GM13977 (cell line): ENCODE measurements around the gene CCDC34.

ENCODE experiments used
- DNase-seq: peaks from one replicate; pipeline ENCODE4 v3.0.0; 2012; ENCODE audit warnings: low spot score
- in situ Hi-C: fragments of 300-500 bp; cut with MboI; formaldehyde crosslinking; loops from one replicate; pipeline ENCODE4 v1.12.0; 2022; ENCODE audit warnings: low sequenced_read_pairs, low pct_unique_long_range_greater_than_20kb, mixed read lengths, inconsistent platforms; ENCODE audit not compliant: unreplicated experiment
- TF ChIP-seq, protein P1 (sequence below): IDR thresholded peaks from 2 replicates; pipeline ENCODE4 v1.5.1; 2012; ENCODE audit warnings: mild to moderate bottlenecking, control low read depth; ENCODE audit not compliant: insufficient read depth; ENCODE audit errors: extremely low read depth, missing control alignments

Gene CCDC34

DNA sequence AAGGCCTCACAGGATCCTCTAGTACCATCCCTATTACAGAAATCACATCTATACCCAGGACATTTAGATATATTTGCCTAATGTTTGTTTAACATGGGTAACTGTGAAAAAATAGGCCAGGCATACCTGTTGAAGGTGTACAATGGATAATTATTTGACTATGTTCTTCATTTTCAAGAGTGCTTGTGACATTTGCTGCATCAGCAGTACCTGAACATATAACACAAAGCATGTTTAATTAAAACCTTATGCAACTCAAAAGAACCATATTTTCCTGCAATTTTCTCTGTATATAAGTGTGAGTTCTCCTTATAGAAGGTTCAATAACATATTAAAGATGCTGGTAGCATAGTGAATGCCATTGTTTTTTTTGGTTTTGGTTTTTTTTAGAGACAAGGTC, 8.5 kb upstream of the CCDC34 start:
- TF ChIP-seq, protein P1, sequence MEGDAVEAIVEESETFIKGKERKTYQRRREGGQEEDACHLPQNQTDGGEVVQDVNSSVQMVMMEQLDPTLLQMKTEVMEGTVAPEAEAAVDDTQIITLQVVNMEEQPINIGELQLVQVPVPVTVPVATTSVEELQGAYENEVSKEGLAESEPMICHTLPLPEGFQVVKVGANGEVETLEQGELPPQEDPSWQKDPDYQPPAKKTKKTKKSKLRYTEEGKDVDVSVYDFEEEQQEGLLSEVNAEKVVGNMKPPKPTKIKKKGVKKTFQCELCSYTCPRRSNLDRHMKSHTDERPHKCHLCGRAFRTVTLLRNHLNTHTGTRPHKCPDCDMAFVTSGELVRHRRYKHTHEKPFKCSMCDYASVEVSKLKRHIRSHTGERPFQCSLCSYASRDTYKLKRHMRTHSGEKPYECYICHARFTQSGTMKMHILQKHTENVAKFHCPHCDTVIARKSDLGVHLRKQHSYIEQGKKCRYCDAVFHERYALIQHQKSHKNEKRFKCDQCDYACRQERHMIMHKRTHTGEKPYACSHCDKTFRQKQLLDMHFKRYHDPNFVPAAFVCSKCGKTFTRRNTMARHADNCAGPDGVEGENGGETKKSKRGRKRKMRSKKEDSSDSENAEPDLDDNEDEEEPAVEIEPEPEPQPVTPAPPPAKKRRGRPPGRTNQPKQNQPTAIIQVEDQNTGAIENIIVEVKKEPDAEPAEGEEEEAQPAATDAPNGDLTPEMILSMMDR, result no peak
- in situ Hi-C loops, result no loop called here
- no peak for DNase-seq

DNA sequence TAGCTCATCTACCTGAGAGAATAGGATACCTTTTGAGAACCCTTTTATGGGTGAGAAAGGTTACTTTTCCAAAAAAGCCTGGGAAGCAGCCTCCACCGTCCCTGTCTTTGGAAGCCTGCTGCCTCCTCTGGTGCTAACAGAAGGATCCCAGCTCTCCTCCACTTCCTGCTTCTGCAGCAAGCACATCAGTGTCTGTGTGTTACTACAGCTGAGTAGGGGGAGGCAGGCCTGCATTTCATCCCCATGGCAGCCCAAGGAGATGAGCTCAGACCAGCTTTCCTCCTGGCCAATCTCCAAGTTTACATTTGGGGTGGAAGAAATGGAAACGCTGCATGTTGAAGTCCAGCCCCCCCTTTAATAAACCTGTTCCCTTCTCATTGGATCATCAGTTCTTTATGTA, 7.4 kb upstream of the CCDC34 start:
- in situ Hi-C loops, result no loop called here
- no peak for DNase-seq
- TF ChIP-seq, protein P1, result no peak

DNA sequence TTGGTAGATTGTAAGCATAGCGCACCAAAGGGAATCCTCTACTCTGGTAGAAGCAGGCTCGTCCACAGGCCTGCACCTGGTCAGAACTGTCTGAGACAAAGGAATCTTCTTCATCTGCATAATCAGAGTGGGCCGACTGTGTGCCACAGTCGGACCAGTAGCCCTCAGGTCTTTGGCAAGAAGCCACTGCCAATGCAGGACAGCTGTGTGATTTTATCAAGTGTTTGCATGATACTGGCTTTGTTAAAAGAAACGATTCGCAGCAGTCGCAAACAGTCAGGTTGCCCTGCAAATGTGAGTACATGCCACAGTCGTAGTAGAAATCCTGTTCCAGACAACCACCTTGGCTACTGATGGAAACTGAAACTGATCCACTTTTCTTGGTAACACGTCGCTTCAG, 4.9 kb upstream of the CCDC34 start:
- in situ Hi-C loops, result no loop called here
- DNase-seq, result no peak
- TF ChIP-seq, protein P1, result no peak

DNA sequence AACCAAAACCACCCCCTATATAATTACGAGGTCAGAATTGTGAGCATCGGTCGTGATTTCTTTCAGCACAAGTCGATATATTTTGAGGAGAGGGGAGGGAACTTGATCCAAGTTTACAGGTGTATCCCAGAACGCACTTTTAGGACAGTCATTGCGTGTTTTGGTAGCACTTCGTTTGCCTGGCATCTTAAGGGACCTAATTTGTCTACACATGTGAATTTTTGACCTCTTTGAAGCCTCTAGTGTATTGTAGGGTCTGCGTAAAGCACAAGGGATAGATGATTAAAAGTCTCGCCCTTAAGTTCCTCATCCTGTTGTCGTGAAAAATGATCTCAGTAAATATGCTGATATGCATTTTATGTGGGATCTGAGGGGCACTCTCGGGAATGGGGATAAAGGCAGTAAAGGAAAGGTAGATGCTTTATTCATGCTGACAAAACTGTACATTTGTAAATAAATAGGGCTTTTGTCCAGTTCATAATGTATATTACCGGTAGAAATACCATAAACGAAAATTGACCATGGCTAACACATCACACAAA, 632 bp upstream of the CCDC34 start:
- in situ Hi-C loops, result no loop called here
- no peak for DNase-seq
- TF ChIP-seq, protein P1, result no peak

DNA sequence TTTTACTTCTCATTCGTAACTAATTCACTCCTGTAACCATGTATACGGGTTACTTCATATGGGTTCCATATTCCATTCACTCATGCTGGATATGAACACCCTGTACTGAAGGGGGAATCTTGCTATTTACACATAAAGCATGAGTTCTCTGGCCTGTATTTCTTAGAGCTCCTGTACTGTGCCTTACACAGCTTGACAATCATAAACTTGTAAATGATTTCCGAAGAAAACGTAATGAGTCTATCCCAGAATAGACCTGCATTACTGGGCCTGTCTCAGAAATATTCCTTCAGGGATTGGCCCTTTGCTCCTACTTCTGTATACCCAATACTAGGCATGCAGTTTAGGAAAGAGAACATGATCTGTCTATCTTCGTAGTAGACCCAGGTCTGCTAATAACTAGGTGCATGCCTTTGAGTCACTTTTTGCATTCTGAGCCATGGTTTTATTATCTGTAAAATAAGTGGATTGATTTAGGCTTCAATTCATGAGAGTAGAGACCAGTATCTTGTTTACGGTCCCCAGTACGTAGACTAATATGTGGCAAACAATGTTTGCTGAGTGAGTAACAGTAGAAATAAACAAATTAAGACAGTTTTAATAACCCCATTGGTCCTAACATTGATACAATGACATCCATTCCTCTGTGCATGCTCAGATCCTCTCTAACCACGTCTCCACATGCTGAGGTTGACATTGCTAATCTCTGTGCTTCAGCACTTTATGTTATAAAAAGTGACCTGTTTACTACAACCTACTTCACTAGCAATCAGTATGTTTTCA, 1.2 kb downstream of the CCDC34 start:
- in situ Hi-C loops, result no loop called here
- no peak for DNase-seq
- TF ChIP-seq, protein P1, result no peak

DNA sequence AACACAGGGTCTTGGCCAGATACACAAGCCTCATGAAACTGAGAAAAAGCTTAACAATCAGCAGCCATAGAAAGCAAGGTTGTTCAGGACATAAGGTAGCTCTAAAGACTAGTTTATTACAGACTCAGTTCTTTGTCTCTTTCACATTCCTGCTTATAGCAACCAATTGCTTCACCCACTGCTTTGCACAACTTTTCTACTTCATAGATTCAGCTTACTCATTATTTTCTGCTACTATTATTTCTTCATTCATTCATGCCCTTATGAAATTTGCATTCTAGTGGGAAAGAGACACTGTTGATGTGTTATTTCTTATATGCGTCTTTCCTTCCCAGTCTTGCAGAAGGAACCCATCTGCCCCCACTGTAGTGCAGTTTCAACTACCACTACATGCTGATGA, 4.7 kb downstream of the CCDC34 start:
- in situ Hi-C loops, result no loop called here
- DNase-seq, result no peak
- TF ChIP-seq, protein P1, result no peak
